HepG2 (cell line): Measurements from ENCODE around the gene MT1F. TPM values are rescaled to one million over a fixed set of nuclear protein-coding genes. Genes with fewer than 3 reads are reported as not detected.
A peak's percentile ranks its signal among the peaks of the same experiment; 100 is the strongest.

Experiments used
- HNRNPLL ChIP-seq: fragments of 200-400 bp; formaldehyde crosslinking; IDR thresholded peaks from 2 replicates; pipeline ENCODE4 v1.6.1; 2017; ENCODE audit warnings: mild to moderate bottlenecking, low read depth, low read length; ENCODE audit not compliant: poor library complexity, severe bottlenecking
- IRF2 ChIP-seq: IDR thresholded peaks from 2 replicates; pipeline ENCODE4 v1.6.1; 2018; ENCODE audit warnings: missing genetic modification reagents, missing compliant biosample characterization
- JARID2 ChIP-seq: sonication (generic); formaldehyde crosslinking; IDR thresholded peaks from 2 replicates; pipeline ENCODE4 v1.8.1; 2023; ENCODE audit warnings: missing genetic modification reagents, inconsistent platforms; ENCODE audit not compliant: insufficient replicate concordance
- KMT2A ChIP-seq: sonication (generic); formaldehyde crosslinking; IDR thresholded peaks from 2 replicates; pipeline ENCODE4 v1.4.0; 2020; ENCODE audit warnings: missing genetic modification reagents
- MAFF ChIP-seq: IDR thresholded peaks from 2 replicates; pipeline ENCODE4 v1.6.1; 2011; ENCODE audit warnings: low read depth, low read length, improper control_type of control experiment
- MBD4 ChIP-seq: IDR thresholded peaks from 2 replicates; pipeline ENCODE4 v1.6.1; 2012; ENCODE audit warnings: low read length, inconsistent platforms, borderline replicate concordance
- MIXL1 ChIP-seq: IDR thresholded peaks from 2 replicates; pipeline ENCODE4 v1.6.1; 2016
- NFE2L2 ChIP-seq: fragments of 150-350 bp; IDR thresholded peaks from 2 replicates; pipeline ENCODE4 v1.6.1; 2014; ENCODE audit warnings: low read length
- RBM22 ChIP-seq: fragments of 200-400 bp; formaldehyde crosslinking; optimal IDR thresholded peaks from 2 replicates; pipeline ENCODE3; 2017; ENCODE audit warnings: mild to moderate bottlenecking, low read length, moderate library complexity
- SALL1 ChIP-seq: sonication (generic); formaldehyde crosslinking; IDR thresholded peaks from 2 replicates; pipeline ENCODE4 v1.8.0; 2022; ENCODE audit warnings: mild to moderate bottlenecking, missing genetic modification reagents
- ZNF790 ChIP-seq: sonication (generic); formaldehyde crosslinking; IDR thresholded peaks from 2 replicates; pipeline ENCODE4 v1.8.0; 2022; ENCODE audit warnings: missing genetic modification reagents, mild to moderate bottlenecking, borderline replicate concordance
- polyA plus RNA-seq, 8 experiments: library from polyadenylated mRNA; depleted of rRNA in 3 of 8; stranded (reverse) in 7 of 8; unstranded in 1 of 8; fragments of >200 nt; fragmentation: Illumina TruSeq in 4 of 8; extraction: Trizol in 4 of 8; gene quantifications; 2 replicates each; pipeline versions ENCODE4 v1.2.1 to v1.2.3, GENCODE V29; 2011 to 2016; ENCODE audit warnings: low read depth in 4 of 8, missing spikeins in 1 of 8, mixed read lengths in 1 of 8; ENCODE audit not compliant: insufficient read depth in 1 of 8
- total RNA-seq, 5 experiments: library from RNA; depleted of rRNA; stranded (reverse); fragments of >200 nt; fragmentation: Illumina TruSeq; extraction: Trizol; gene quantifications; 2 replicates each; pipeline ENCODE4 v1.2.3, GENCODE V29; 2016; ENCODE audit warnings: low read depth in 1 of 5
- TF ChIP-seq, protein P1 (sequence below): IDR thresholded peaks from 2 replicates; pipeline ENCODE4 v1.4.0; 2020; ENCODE audit warnings: mild to moderate bottlenecking, missing genetic modification reagents
- TF ChIP-seq, protein P2 (sequence below): sonication (generic); formaldehyde crosslinking; IDR thresholded peaks from 2 replicates; pipeline ENCODE4 v1.5.1; 2020; ENCODE audit warnings: mild to moderate bottlenecking, missing genetic modification reagents, moderate library complexity
- TF ChIP-seq, protein P3 (sequence below): IDR thresholded peaks from 2 replicates; pipeline ENCODE4 v1.6.1; 2016; ENCODE audit warnings: mild to moderate bottlenecking
- TF ChIP-seq, protein P4 (sequence below): sonication (generic); formaldehyde crosslinking; IDR thresholded peaks from 2 replicates; pipeline ENCODE4 v1.8.1; 2022; ENCODE audit warnings: low read depth, mild to moderate bottlenecking, missing genetic modification reagents

Gene MT1F
- total and polyA plus RNA-seq, 2 of the 13 experiments (the other 11 are each of a cell fraction or from before 2014, with no cell fraction given): 1.9 to 169 TPM

DNA sequence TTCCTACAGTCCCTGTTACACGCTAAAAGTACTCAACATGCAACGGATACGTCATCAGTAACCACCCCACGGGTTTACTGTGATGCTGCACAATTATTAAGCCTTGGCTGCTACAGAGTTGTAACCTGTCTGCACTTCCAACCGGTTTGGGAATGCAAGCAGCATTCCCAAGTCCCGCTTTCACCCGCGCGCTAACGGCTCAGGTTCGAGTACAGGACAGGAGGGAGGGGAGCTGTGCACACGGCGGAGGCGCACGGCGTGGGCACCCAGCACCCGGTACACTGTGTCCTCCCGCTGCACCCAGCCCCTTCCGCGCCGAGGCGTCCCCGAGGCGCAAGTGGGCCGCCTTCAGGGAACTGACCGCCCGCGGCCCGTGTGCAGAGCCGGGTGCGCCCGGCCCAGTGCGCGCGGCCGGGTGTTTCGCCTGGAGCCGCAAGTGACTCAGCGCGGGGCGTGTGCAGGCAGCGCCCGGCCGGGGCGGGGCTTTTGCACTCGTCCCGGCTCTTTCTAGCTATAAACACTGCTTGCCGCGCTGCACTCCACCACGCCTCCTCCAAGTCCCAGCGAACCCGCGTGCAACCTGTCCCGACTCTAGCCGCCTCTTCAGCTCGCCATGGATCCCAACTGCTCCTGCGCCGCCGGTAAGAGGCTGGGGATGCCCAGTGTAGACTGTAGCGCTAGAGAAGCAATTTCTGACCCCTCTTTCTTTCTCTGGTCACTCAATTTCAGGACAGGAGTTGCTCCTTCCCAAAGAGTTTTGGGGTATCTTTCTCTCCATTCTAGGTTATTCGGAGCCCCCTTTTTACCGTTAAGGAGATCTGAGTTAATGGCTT lies 49.5 kb upstream of the MT1F start, which contains the start of gene MT2A (continued):
- TF ChIP-seq, protein P1, sequence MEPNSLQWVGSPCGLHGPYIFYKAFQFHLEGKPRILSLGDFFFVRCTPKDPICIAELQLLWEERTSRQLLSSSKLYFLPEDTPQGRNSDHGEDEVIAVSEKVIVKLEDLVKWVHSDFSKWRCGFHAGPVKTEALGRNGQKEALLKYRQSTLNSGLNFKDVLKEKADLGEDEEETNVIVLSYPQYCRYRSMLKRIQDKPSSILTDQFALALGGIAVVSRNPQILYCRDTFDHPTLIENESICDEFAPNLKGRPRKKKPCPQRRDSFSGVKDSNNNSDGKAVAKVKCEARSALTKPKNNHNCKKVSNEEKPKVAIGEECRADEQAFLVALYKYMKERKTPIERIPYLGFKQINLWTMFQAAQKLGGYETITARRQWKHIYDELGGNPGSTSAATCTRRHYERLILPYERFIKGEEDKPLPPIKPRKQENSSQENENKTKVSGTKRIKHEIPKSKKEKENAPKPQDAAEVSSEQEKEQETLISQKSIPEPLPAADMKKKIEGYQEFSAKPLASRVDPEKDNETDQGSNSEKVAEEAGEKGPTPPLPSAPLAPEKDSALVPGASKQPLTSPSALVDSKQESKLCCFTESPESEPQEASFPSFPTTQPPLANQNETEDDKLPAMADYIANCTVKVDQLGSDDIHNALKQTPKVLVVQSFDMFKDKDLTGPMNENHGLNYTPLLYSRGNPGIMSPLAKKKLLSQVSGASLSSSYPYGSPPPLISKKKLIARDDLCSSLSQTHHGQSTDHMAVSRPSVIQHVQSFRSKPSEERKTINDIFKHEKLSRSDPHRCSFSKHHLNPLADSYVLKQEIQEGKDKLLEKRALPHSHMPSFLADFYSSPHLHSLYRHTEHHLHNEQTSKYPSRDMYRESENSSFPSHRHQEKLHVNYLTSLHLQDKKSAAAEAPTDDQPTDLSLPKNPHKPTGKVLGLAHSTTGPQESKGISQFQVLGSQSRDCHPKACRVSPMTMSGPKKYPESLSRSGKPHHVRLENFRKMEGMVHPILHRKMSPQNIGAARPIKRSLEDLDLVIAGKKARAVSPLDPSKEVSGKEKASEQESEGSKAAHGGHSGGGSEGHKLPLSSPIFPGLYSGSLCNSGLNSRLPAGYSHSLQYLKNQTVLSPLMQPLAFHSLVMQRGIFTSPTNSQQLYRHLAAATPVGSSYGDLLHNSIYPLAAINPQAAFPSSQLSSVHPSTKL (CRISPR knock-in tag): 0 out of 2 replicates have a peak, but pooled peaks have one; percentile 72
- TF ChIP-seq MIXL1 (CRISPR knock-in tag) (no peak; the same call in 1 of the 2 replicates), ZNF790 (CRISPR knock-in tag) (peak; percentile 95; the same call in 1 of the 2 replicates), IRF2 (CRISPR knock-in tag) (no peak), JARID2 (no peak), KMT2A (peak; percentile 67; the same call in 1 of the 2 replicates), RBM22 (peak; percentile 9), SALL1 (CRISPR knock-in tag) (peak; percentile 83), MBD4 (no peak), HNRNPLL (peak; percentile 88), MAFF (no peak), NFE2L2 (peak; percentile 61; the same call in 1 of the 2 replicates)
- TF ChIP-seq, protein P2, sequence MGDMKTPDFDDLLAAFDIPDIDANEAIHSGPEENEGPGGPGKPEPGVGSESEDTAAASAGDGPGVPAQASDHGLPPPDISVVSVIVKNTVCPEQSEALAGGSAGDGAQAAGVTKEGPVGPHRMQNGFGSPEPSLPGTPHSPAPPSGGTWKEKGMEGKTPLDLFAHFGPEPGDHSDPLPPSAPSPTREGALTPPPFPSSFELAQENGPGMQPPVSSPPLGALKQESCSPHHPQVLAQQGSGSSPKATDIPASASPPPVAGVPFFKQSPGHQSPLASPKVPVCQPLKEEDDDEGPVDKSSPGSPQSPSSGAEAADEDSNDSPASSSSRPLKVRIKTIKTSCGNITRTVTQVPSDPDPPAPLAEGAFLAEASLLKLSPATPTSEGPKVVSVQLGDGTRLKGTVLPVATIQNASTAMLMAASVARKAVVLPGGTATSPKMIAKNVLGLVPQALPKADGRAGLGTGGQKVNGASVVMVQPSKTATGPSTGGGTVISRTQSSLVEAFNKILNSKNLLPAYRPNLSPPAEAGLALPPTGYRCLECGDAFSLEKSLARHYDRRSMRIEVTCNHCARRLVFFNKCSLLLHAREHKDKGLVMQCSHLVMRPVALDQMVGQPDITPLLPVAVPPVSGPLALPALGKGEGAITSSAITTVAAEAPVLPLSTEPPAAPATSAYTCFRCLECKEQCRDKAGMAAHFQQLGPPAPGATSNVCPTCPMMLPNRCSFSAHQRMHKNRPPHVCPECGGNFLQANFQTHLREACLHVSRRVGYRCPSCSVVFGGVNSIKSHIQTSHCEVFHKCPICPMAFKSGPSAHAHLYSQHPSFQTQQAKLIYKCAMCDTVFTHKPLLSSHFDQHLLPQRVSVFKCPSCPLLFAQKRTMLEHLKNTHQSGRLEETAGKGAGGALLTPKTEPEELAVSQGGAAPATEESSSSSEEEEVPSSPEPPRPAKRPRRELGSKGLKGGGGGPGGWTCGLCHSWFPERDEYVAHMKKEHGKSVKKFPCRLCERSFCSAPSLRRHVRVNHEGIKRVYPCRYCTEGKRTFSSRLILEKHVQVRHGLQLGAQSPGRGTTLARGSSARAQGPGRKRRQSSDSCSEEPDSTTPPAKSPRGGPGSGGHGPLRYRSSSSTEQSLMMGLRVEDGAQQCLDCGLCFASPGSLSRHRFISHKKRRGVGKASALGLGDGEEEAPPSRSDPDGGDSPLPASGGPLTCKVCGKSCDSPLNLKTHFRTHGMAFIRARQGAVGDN (CRISPR knock-in tag): peak; percentile 85
- TF ChIP-seq, protein P3, sequence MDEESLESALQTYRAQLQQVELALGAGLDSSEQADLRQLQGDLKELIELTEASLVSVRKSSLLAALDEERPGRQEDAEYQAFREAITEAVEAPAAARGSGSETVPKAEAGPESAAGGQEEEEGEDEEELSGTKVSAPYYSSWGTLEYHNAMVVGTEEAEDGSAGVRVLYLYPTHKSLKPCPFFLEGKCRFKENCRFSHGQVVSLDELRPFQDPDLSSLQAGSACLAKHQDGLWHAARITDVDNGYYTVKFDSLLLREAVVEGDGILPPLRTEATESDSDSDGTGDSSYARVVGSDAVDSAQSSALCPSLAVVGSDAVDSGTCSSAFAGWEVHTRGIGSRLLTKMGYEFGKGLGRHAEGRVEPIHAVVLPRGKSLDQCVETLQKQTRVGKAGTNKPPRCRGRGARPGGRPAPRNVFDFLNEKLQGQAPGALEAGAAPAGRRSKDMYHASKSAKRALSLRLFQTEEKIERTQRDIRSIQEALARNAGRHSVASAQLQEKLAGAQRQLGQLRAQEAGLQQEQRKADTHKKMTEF (CRISPR knock-in tag): peak; percentile 97
- TF ChIP-seq, protein P4, sequence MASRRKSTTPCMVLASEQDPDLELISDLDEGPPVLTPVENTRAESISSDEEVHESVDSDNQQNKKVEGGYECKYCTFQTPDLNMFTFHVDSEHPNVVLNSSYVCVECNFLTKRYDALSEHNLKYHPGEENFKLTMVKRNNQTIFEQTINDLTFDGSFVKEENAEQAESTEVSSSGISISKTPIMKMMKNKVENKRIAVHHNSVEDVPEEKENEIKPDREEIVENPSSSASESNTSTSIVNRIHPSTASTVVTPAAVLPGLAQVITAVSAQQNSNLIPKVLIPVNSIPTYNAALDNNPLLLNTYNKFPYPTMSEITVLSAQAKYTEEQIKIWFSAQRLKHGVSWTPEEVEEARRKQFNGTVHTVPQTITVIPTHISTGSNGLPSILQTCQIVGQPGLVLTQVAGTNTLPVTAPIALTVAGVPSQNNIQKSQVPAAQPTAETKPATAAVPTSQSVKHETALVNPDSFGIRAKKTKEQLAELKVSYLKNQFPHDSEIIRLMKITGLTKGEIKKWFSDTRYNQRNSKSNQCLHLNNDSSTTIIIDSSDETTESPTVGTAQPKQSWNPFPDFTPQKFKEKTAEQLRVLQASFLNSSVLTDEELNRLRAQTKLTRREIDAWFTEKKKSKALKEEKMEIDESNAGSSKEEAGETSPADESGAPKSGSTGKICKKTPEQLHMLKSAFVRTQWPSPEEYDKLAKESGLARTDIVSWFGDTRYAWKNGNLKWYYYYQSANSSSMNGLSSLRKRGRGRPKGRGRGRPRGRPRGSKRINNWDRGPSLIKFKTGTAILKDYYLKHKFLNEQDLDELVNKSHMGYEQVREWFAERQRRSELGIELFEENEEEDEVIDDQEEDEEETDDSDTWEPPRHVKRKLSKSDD: peak; percentile 44
